ENCODE data around the gene CSTF3. TPM values are rescaled to one million over a fixed set of nuclear protein-coding genes. Genes with fewer than 3 reads are reported as not detected.

The CSTF3 gene
- total and polyA plus RNA-seq, 9 of the 15 experiments (the other 6 are each of a cell fraction or from before 2014, with no cell fraction given): 37.0 to 111 (median 61.0) TPM

- TF ChIP-seq, protein P1, sequence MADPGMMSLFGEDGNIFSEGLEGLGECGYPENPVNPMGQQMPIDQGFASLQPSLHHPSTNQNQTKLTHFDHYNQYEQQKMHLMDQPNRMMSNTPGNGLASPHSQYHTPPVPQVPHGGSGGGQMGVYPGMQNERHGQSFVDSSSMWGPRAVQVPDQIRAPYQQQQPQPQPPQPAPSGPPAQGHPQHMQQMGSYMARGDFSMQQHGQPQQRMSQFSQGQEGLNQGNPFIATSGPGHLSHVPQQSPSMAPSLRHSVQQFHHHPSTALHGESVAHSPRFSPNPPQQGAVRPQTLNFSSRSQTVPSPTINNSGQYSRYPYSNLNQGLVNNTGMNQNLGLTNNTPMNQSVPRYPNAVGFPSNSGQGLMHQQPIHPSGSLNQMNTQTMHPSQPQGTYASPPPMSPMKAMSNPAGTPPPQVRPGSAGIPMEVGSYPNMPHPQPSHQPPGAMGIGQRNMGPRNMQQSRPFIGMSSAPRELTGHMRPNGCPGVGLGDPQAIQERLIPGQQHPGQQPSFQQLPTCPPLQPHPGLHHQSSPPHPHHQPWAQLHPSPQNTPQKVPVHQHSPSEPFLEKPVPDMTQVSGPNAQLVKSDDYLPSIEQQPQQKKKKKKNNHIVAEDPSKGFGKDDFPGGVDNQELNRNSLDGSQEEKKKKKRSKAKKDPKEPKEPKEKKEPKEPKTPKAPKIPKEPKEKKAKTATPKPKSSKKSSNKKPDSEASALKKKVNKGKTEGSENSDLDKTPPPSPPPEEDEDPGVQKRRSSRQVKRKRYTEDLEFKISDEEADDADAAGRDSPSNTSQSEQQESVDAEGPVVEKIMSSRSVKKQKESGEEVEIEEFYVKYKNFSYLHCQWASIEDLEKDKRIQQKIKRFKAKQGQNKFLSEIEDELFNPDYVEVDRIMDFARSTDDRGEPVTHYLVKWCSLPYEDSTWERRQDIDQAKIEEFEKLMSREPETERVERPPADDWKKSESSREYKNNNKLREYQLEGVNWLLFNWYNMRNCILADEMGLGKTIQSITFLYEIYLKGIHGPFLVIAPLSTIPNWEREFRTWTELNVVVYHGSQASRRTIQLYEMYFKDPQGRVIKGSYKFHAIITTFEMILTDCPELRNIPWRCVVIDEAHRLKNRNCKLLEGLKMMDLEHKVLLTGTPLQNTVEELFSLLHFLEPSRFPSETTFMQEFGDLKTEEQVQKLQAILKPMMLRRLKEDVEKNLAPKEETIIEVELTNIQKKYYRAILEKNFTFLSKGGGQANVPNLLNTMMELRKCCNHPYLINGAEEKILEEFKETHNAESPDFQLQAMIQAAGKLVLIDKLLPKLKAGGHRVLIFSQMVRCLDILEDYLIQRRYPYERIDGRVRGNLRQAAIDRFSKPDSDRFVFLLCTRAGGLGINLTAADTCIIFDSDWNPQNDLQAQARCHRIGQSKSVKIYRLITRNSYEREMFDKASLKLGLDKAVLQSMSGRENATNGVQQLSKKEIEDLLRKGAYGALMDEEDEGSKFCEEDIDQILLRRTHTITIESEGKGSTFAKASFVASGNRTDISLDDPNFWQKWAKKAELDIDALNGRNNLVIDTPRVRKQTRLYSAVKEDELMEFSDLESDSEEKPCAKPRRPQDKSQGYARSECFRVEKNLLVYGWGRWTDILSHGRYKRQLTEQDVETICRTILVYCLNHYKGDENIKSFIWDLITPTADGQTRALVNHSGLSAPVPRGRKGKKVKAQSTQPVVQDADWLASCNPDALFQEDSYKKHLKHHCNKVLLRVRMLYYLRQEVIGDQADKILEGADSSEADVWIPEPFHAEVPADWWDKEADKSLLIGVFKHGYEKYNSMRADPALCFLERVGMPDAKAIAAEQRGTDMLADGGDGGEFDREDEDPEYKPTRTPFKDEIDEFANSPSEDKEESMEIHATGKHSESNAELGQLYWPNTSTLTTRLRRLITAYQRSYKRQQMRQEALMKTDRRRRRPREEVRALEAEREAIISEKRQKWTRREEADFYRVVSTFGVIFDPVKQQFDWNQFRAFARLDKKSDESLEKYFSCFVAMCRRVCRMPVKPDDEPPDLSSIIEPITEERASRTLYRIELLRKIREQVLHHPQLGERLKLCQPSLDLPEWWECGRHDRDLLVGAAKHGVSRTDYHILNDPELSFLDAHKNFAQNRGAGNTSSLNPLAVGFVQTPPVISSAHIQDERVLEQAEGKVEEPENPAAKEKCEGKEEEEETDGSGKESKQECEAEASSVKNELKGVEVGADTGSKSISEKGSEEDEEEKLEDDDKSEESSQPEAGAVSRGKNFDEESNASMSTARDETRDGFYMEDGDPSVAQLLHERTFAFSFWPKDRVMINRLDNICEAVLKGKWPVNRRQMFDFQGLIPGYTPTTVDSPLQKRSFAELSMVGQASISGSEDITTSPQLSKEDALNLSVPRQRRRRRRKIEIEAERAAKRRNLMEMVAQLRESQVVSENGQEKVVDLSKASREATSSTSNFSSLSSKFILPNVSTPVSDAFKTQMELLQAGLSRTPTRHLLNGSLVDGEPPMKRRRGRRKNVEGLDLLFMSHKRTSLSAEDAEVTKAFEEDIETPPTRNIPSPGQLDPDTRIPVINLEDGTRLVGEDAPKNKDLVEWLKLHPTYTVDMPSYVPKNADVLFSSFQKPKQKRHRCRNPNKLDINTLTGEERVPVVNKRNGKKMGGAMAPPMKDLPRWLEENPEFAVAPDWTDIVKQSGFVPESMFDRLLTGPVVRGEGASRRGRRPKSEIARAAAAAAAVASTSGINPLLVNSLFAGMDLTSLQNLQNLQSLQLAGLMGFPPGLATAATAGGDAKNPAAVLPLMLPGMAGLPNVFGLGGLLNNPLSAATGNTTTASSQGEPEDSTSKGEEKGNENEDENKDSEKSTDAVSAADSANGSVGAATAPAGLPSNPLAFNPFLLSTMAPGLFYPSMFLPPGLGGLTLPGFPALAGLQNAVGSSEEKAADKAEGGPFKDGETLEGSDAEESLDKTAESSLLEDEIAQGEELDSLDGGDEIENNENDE (IDR thresholded peaks at IDR 0.05; ENCODE audit: low read depth, low read length): no peak
- TF ChIP-seq, protein P2, sequence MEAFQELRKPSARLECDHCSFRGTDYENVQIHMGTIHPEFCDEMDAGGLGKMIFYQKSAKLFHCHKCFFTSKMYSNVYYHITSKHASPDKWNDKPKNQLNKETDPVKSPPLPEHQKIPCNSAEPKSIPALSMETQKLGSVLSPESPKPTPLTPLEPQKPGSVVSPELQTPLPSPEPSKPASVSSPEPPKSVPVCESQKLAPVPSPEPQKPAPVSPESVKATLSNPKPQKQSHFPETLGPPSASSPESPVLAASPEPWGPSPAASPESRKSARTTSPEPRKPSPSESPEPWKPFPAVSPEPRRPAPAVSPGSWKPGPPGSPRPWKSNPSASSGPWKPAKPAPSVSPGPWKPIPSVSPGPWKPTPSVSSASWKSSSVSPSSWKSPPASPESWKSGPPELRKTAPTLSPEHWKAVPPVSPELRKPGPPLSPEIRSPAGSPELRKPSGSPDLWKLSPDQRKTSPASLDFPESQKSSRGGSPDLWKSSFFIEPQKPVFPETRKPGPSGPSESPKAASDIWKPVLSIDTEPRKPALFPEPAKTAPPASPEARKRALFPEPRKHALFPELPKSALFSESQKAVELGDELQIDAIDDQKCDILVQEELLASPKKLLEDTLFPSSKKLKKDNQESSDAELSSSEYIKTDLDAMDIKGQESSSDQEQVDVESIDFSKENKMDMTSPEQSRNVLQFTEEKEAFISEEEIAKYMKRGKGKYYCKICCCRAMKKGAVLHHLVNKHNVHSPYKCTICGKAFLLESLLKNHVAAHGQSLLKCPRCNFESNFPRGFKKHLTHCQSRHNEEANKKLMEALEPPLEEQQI (IDR thresholded peaks at IDR 0.05): no peak
- TF ChIP-seq, protein P3, sequence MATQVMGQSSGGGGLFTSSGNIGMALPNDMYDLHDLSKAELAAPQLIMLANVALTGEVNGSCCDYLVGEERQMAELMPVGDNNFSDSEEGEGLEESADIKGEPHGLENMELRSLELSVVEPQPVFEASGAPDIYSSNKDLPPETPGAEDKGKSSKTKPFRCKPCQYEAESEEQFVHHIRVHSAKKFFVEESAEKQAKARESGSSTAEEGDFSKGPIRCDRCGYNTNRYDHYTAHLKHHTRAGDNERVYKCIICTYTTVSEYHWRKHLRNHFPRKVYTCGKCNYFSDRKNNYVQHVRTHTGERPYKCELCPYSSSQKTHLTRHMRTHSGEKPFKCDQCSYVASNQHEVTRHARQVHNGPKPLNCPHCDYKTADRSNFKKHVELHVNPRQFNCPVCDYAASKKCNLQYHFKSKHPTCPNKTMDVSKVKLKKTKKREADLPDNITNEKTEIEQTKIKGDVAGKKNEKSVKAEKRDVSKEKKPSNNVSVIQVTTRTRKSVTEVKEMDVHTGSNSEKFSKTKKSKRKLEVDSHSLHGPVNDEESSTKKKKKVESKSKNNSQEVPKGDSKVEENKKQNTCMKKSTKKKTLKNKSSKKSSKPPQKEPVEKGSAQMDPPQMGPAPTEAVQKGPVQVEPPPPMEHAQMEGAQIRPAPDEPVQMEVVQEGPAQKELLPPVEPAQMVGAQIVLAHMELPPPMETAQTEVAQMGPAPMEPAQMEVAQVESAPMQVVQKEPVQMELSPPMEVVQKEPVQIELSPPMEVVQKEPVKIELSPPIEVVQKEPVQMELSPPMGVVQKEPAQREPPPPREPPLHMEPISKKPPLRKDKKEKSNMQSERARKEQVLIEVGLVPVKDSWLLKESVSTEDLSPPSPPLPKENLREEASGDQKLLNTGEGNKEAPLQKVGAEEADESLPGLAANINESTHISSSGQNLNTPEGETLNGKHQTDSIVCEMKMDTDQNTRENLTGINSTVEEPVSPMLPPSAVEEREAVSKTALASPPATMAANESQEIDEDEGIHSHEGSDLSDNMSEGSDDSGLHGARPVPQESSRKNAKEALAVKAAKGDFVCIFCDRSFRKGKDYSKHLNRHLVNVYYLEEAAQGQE (IDR thresholded peaks at IDR 0.05; ENCODE audit: borderline replicate concordance): peak; percentile 85
- TF ChIP-seq, protein P3 (CRISPR knock-in tag; IDR thresholded peaks at IDR 0.05; ENCODE audit: low read depth): no peak
These were observed 95.7 kb downstream of the CSTF3 start (continued) for GRCh38 chr11:33065445-33066178.
